A549 (cell line): Measurements from ENCODE around the gene KREMEN1. TPM values are rescaled to one million over a fixed set of nuclear protein-coding genes. Genes with fewer than 3 reads are reported as not detected.

Experiments
- ATAC-seq, 2 experiments: fragments of 200-7000 bp in 1 of 2; fragments of >200 bp in 1 of 2; cut with Nextera tagmentation in 1 of 2; cut with Tn5 transposase in 1 of 2; 3 replicates each; pipeline versions ENCODE4 v1.8.0 to v1.9.1; 2018 to 2020; ENCODE audit warnings: mild to moderate bottlenecking in 1 of 2, moderate library complexity in 1 of 2
- CTCF ChIA-PET: fragments of 300-600 bp; sonication (Branson Sonifier 250); formaldehyde crosslinking; extraction: SDS; loops from one replicate; lab custom pipeline; 2021; ENCODE audit warnings: antibody characterized with exemption, inconsistent platforms; lab: Yijun Ruan, JAX
- POLR2A ChIA-PET: fragments of 350-600 bp; formaldehyde crosslinking; extraction: SDS; loops from one replicate; lab custom pipeline; 2021; ENCODE audit warnings: antibody characterized with exemption, inconsistent platforms; lab: Yijun Ruan, JAX
- DNase-seq, 2 experiments: peaks; one replicate each; pipeline versions ENCODE4 v3.0.0 to v3.0.0-alpha.2; 2011 to 2016; ENCODE audit warnings: low read depth in 1 of 2, low spot score in 1 of 2
- FAIRE-seq: peaks from 2 replicates; lab custom pipeline; 2011; peaks lifted over from hg19 to GRCh38; lab: Jason Lieb, UNC
- H3K27ac ChIP-seq, 2 experiments: fragments of >200 bp; sonication (Bioruptor Twin); formaldehyde crosslinking; 3 replicates each; pipeline ENCODE4 v1.5.1; 2016 to 2017
- H3K4me1 ChIP-seq: fragments of >200 bp; sonication (Bioruptor Twin); formaldehyde crosslinking; 3 replicates; pipeline ENCODE4 v1.6.1; 2016
- H3K4me2 ChIP-seq: fragments of >200 bp; sonication (Bioruptor Twin); formaldehyde crosslinking; 3 replicates; pipeline ENCODE4 v1.6.1; 2016
- H3K4me3 ChIP-seq: fragments of >200 bp; sonication (Bioruptor Twin); formaldehyde crosslinking; 3 replicates; pipeline ENCODE4 v1.5.1; 2016
- H3K9me3 ChIP-seq: fragments of >200 bp; sonication (Bioruptor Twin); formaldehyde crosslinking; 3 replicates; pipeline ENCODE4 v1.6.1; 2016
- ATOH8 ChIP-seq: fragments of 250-450 bp; sonication (Bioruptor Pico); IDR thresholded peaks from 2 replicates; pipeline ENCODE4 v1.5.0; 2020; ENCODE audit warnings: low read depth, mild to moderate bottlenecking, moderate library complexity
- BHLHE40 ChIP-seq: IDR thresholded peaks from 2 replicates; pipeline ENCODE4 v1.6.1; 2012; ENCODE audit warnings: low read depth, low read length, inconsistent platforms
- CBX2 ChIP-seq: fragments of 200-600 bp; sonication (generic); IDR thresholded peaks from 2 replicates; pipeline ENCODE4 v1.6.1; 2016; ENCODE audit warnings: low read depth, mild to moderate bottlenecking, borderline replicate concordance
- CHD2 ChIP-seq: fragments of 150-350 bp; IDR thresholded peaks from 2 replicates; pipeline ENCODE4 v1.6.1; 2014; ENCODE audit warnings: low read length; ENCODE audit not compliant: partially characterized antibody
- EP300 ChIP-seq, 2 experiments: fragments of >200 bp; sonication (Bioruptor Twin); formaldehyde crosslinking; IDR thresholded peaks; 2 replicates in 1 of 2; 3 replicates in 1 of 2; pipeline ENCODE4 v1.6.1; 2016 to 2017
- ESRRA ChIP-seq: fragments of 150-350 bp; IDR thresholded peaks from 2 replicates; pipeline ENCODE4 v1.6.1; 2014; ENCODE audit warnings: mild to moderate bottlenecking, low read length, borderline replicate concordance
- FOSB ChIP-seq: fragments of 250-450 bp; sonication (Bioruptor Pico); IDR thresholded peaks from 2 replicates; pipeline ENCODE4 v1.5.0; 2020; ENCODE audit warnings: mild to moderate bottlenecking, moderate library complexity
- FOSL2 ChIP-seq, 2 experiments: fragments of 450-650 bp in 1 of 2; fragments of >200 bp in 1 of 2; sonication (Bioruptor Twin) in 1 of 2; formaldehyde crosslinking; IDR thresholded peaks; 2 replicates each; pipeline versions ENCODE4 v1.5.0 to v1.6.1; 2016 to 2020; ENCODE audit warnings: mild to moderate bottlenecking in 1 of 2, moderate library complexity in 1 of 2
- FOXS1 ChIP-seq: fragments of 250-450 bp; sonication (Bioruptor Pico); IDR thresholded peaks from 2 replicates; pipeline ENCODE4 v1.5.0; 2020; ENCODE audit warnings: mild to moderate bottlenecking, moderate library complexity
- HDAC2 ChIP-seq: fragments of 200-600 bp; sonication (generic); IDR thresholded peaks from 2 replicates; pipeline ENCODE4 v1.6.1; 2016
- HES2 ChIP-seq: fragments of >200 bp; sonication (Bioruptor Twin); formaldehyde crosslinking; IDR thresholded peaks from 2 replicates; pipeline ENCODE4 v1.6.1; 2016
- JUN ChIP-seq, 2 experiments: fragments of >200 bp; sonication (Bioruptor Twin); formaldehyde crosslinking; IDR thresholded peaks; 2 replicates in 1 of 2; 3 replicates in 1 of 2; pipeline ENCODE4 v1.6.1; 2016 to 2017
- MAX ChIP-seq: IDR thresholded peaks from 2 replicates; pipeline ENCODE4 v1.6.1; 2012
- NPAS2 ChIP-seq: fragments of 250-450 bp; sonication (Bioruptor Pico); IDR thresholded peaks from 2 replicates; pipeline ENCODE4 v1.8.0; 2022; ENCODE audit warnings: mild to moderate bottlenecking, moderate library complexity, borderline replicate concordance
- NR3C1 ChIP-seq: fragments of >200 bp; sonication (Bioruptor Twin); formaldehyde crosslinking; IDR thresholded peaks from 3 replicates; pipeline ENCODE4 v1.6.1; 2017
- PBX3 ChIP-seq: IDR thresholded peaks from 2 replicates; pipeline ENCODE4 v1.6.1; 2012
- POLR2A ChIP-seq: IDR thresholded peaks from 2 replicates; pipeline ENCODE4 v1.6.1; 2012; ENCODE audit warnings: mild to moderate bottlenecking, low read length
- RAD21 ChIP-seq, 2 experiments: fragments of >200 bp in 1 of 2; sonication (Bioruptor Twin) in 1 of 2; formaldehyde crosslinking in 1 of 2; IDR thresholded peaks in 1 of 2; conservative IDR thresholded peaks in 1 of 2; 2 replicates in 1 of 2; 3 replicates in 1 of 2; pipeline ENCODE4 v1.6.1; 2012 to 2018; ENCODE audit warnings: inconsistent platforms in 1 of 2
- RFX5 ChIP-seq: fragments of 450-650 bp; IDR thresholded peaks from 2 replicates; pipeline ENCODE4 v1.7.1; 2014; ENCODE audit warnings: antibody characterized with exemption, mild to moderate bottlenecking, moderate library complexity
- TFCP2L1 ChIP-seq: fragments of 250-450 bp; sonication (Bioruptor Pico); IDR thresholded peaks from 2 replicates; pipeline ENCODE4 v1.5.0; 2021; ENCODE audit warnings: mild to moderate bottlenecking
- ZSCAN20 ChIP-seq: fragments of 250-450 bp; sonication (Bioruptor Pico); IDR thresholded peaks from 2 replicates; pipeline ENCODE4 v1.8.0; 2022; ENCODE audit warnings: mild to moderate bottlenecking, moderate library complexity
- WGBS: methylation state at CpG from one replicate; pipeline ENCODE4 v1.1.6; 2017; ENCODE audit errors: missing lambda C conversion rate; 5-methylcytosine and 5-hydroxymethylcytosine counted together
- polyA plus RNA-seq, 4 experiments: library from polyadenylated mRNA; depleted of rRNA in 3 of 4; stranded (reverse); fragments of >200 nt; fragmentation: RNase III in 1 of 4; extraction: RNeasy Plus Mini Kit Qiagen cat#74134 plus additional on column Dnase treatment in 1 of 4; gene quantifications; 2 replicates in 3 of 4; 3 replicates in 1 of 4; pipeline ENCODE4 v1.2.3, GENCODE V29; 2011 to 2017

The KREMEN1 gene
- polyA plus RNA-seq, 2 of the 4 experiments (the other 2 are of a cell fraction): 1.7 to 2.5 TPM

- H3K27ac ChIP-seq: no peak overlapping the region
- no peaks in the 10 kb centered on the region for H3K4me1 ChIP-seq
- H3K4me3 ChIP-seq: no peak overlapping the region
- no peak overlapping the region for H3K4me2 ChIP-seq
- TF ChIP-seq POLR2A (no peak), HES2 (no peak)
- WGBS: 85% methylated on average over 10 of the region's 10 CpGs
- no peak for DNase-seq
- POLR2A ChIA-PET: no interaction called here
- CTCF ChIA-PET: no interaction called here
- FAIRE-seq: no peak
- no peaks in the 10 kb centered on the region for H3K9me3 ChIP-seq
- no peak for ATAC-seq
Measured at GRCh38 chr22:29141078-29141688, 68.3 kb downstream of the KREMEN1 start.

GRCh38 chr22:29142116-29142515 is 69.3 kb downstream of the KREMEN1 start:
- H3K4me3 ChIP-seq: no peak overlapping the region
- CTCF ChIA-PET: interaction anchor here (1.1 to 1.6 kb wide), 2 partner anchors 10 to 12 kb away, joined by 4 to 7 read pairs; no protein-coding TSS in a partner anchor
- WGBS: 76% methylated on average over 5 of the region's 5 CpGs
- no peak overlapping the region for H3K4me2 ChIP-seq
- TF ChIP-seq HES2 (no peak), FOSL2 (IDR thresholded peaks at IDR 0.05) (no peak), FOSL2 (CRISPR knock-in tag; IDR thresholded peaks at IDR 0.05) (no peak), TFCP2L1 (CRISPR knock-in tag) (no peak), FOXS1 (CRISPR knock-in tag) (no peak), FOSB (CRISPR knock-in tag) (no peak), POLR2A (no peak), EP300 (IDR thresholded peaks at IDR 0.05) (no peak), ZSCAN20 (CRISPR knock-in tag) (no peak), NPAS2 (CRISPR knock-in tag) (no peak), JUN (IDR thresholded peaks at IDR 0.05) (no peak)
- no peak overlapping the region for H3K27ac ChIP-seq
- POLR2A ChIA-PET: no interaction called here
- no peak for FAIRE-seq
- no peak for ATAC-seq
- DNase-seq: no peak
- no peaks in the 10 kb centered on the region for H3K4me1 ChIP-seq
- H3K9me3 ChIP-seq: no peaks in the 10 kb centered on the region

- ChIA-PET POLR2A (no interaction called here), CTCF (interaction anchor here (1.2 kb wide), 1 partner anchor 10 kb away, joined by 6 read pairs; no protein-coding TSS in a partner anchor)
- DNase-seq (no peak), FAIRE-seq (no peak), ATAC-seq (no peak)
- no peak overlapping the region for H3K27ac ChIP-seq
- no peak overlapping the region for H3K4me3 ChIP-seq
- no peaks in the 10 kb centered on the region for H3K4me1 ChIP-seq
- no peak overlapping the region for H3K4me2 ChIP-seq
- TF ChIP-seq CHD2 (no peak), ESRRA (no peak), NPAS2 (CRISPR knock-in tag) (no peak), TFCP2L1 (CRISPR knock-in tag) (no peak), ATOH8 (CRISPR knock-in tag) (no peak), BHLHE40 (no peak), NR3C1 (no peak), PBX3 (no peak), RAD21 (conservative IDR thresholded peaks at IDR 0.05 in 1 of 2, IDR thresholded peaks at IDR 0.05 in 1 of 2) (no peak), MAX (no peak), RFX5 (no peak), HDAC2 (no peak), CBX2 (no peak)
- H3K9me3 ChIP-seq: no peaks in the 10 kb centered on the region
- WGBS: 90% methylated on average over 11 of the region's 16 CpGs
Measured at GRCh38 chr22:29143941-29144785, 71.3 kb downstream of the KREMEN1 start.
